MCF 10A (cell line): ENCODE data around the gene TECTA. TPM values are rescaled to one million over a fixed set of nuclear protein-coding genes. Genes with fewer than 3 reads are reported as not detected.

Experiments
- BruUV-seq: library from RNA; stranded (reverse); fragments of 400-500 nt; replicated peaks from 2 replicates; lab custom pipeline; 2021; lab: Mats Ljungman, UMichigan
- CTCF ChIA-PET: fragments of 300-600 bp; sonication (Branson Sonifier 250); formaldehyde crosslinking; extraction: SDS; loops from one replicate; lab custom pipeline; 2021; ENCODE audit warnings: antibody characterized with exemption, inconsistent platforms; lab: Yijun Ruan, JAX
- POLR2A ChIA-PET: fragments of 300-600, 350-650 bp; sonication (Branson Sonifier 250); formaldehyde crosslinking; extraction: SDS; loops from one replicate; lab custom pipeline; 2020; ENCODE audit warnings: antibody characterized with exemption, inconsistent platforms; lab: Yijun Ruan, JAX
- DNase-seq: peaks from one replicate; pipeline ENCODE4 v3.0.0-alpha.2; 2018; ENCODE audit not compliant: unreplicated experiment
- H3K27ac Mint-ChIP-seq: one replicate; pipeline ENCODE4 v1.8.0; 2022; ENCODE audit warnings: mild to moderate bottlenecking, low read depth, mixed read lengths; ENCODE audit not compliant: unreplicated experiment
- H3K27me3 Mint-ChIP-seq: one replicate; pipeline ENCODE4 v1.8.0; 2022; ENCODE audit warnings: mixed read lengths; ENCODE audit not compliant: insufficient read depth, unreplicated experiment
- H3K36me3 Mint-ChIP-seq: one replicate; pipeline ENCODE4 v1.8.0; 2022; ENCODE audit warnings: mild to moderate bottlenecking, moderate library complexity, mixed read lengths; ENCODE audit not compliant: insufficient read depth, unreplicated experiment
- H3K4me1 Mint-ChIP-seq: one replicate; pipeline ENCODE4 v1.8.0; 2022; ENCODE audit warnings: mixed read lengths; ENCODE audit not compliant: insufficient read depth, unreplicated experiment
- H3K4me3 Mint-ChIP-seq: one replicate; pipeline ENCODE4 v1.8.0; 2022; ENCODE audit warnings: mild to moderate bottlenecking, moderate library complexity, mixed read lengths; ENCODE audit not compliant: unreplicated experiment
- H3K9me3 Mint-ChIP-seq: one replicate; pipeline ENCODE4 v1.8.0; 2022; ENCODE audit warnings: mixed read lengths; ENCODE audit not compliant: unreplicated experiment
- CTCF ChIP-seq: fragments of 200-600 bp; IDR thresholded peaks from one replicate; pipeline ENCODE4 v1.8.0; 2022; ENCODE audit warnings: antibody characterized with exemption, mild to moderate bottlenecking; ENCODE audit not compliant: unreplicated experiment
- intact Hi-C: fragments of 100-400 bp; cut with micrococcal nuclease; formaldehyde crosslinking; loops from 2 replicates; pipeline ENCODE4 v1.14.1; 2022
- total RNA-seq: library from RNA; stranded (reverse); gene quantifications from 2 replicates; pipeline ENCODE4 v1.2.3, GENCODE V29; 2022

TECTA gene
- total RNA-seq, 1 experiment from 2014 or later = 0.30 TPM

- ChIA-PET POLR2A (no interaction called here), CTCF (interaction anchor here (1.4 kb wide), 1 partner anchor 126 kb away, joined by 4 read pairs; no protein-coding TSS in a partner anchor)
- no peaks in the 10 kb centered on the region for H3K9me3 Mint-ChIP-seq
- no peaks in the 10 kb centered on the region for H3K27me3 Mint-ChIP-seq
- peaks cover 39% of the 10 kb centered on the region for H3K36me3 Mint-ChIP-seq
- intact Hi-C loops = no loop called here
- H3K27ac Mint-ChIP-seq = no peak overlapping the region
- H3K4me3 Mint-ChIP-seq = no peak overlapping the region
- TF ChIP-seq CTCF = no peak
- no peak for DNase-seq
- BruUV-seq = no TSS peak
- no peaks in the 10 kb centered on the region for H3K4me1 Mint-ChIP-seq
Measured at GRCh38 chr11:121067962-121068647, 32.9 kb upstream of the TECTA start.

GRCh38 chr11:121068787-121069186 lies 32.3 kb upstream of the TECTA start:
- no peaks in the 10 kb centered on the region for H3K4me1 Mint-ChIP-seq
- no peak overlapping the region for H3K4me3 Mint-ChIP-seq
- no peak for TF ChIP-seq CTCF
- DNase-seq = no peak
- POLR2A ChIA-PET = no interaction called here
- CTCF ChIA-PET = interaction anchor here (0.6 to 1.4 kb wide), 2 partner anchors 126 to 234 kb away, joined by 3 to 4 read pairs; no protein-coding TSS in a partner anchor
- H3K27ac Mint-ChIP-seq = no peak overlapping the region
- peaks cover 35% of the 10 kb centered on the region for H3K36me3 Mint-ChIP-seq
- BruUV-seq = no TSS peak
- intact Hi-C loops = no loop called here
- H3K9me3 Mint-ChIP-seq = no peaks in the 10 kb centered on the region
- H3K27me3 Mint-ChIP-seq = no peaks in the 10 kb centered on the region

- H3K9me3 Mint-ChIP-seq = no peaks in the 10 kb centered on the region
- no peak for DNase-seq
- no TSS peak for BruUV-seq
- no peak overlapping the region for H3K4me3 Mint-ChIP-seq
- peaks cover 44% of the 10 kb centered on the region for H3K36me3 Mint-ChIP-seq
- intact Hi-C loops = no loop called here
- ChIA-PET CTCF (no interaction called here), POLR2A (no interaction called here)
- TF ChIP-seq CTCF = no peak
- H3K27ac Mint-ChIP-seq = no peak overlapping the region
- no peaks in the 10 kb centered on the region for H3K27me3 Mint-ChIP-seq
- no peaks in the 10 kb centered on the region for H3K4me1 Mint-ChIP-seq
Measured at GRCh38 chr11:121070951-121071845, 29.8 kb upstream of the TECTA start.

GRCh38 chr11:121071846-121072450 lies 29.1 kb upstream of the TECTA start:
- CTCF ChIA-PET = no interaction called here
- H3K9me3 Mint-ChIP-seq = no peaks in the 10 kb centered on the region
- H3K36me3 Mint-ChIP-seq = peaks cover 44% of the 10 kb centered on the region
- H3K27me3 Mint-ChIP-seq = no peaks in the 10 kb centered on the region
- DNase-seq = no peak
- POLR2A ChIA-PET = no interaction called here
- H3K4me3 Mint-ChIP-seq = no peak overlapping the region
- H3K4me1 Mint-ChIP-seq = no peaks in the 10 kb centered on the region
- intact Hi-C loops = no loop called here
- no peak for TF ChIP-seq CTCF
- BruUV-seq = no TSS peak
- no peak overlapping the region for H3K27ac Mint-ChIP-seq
